ENCODE measurements around the gene NAA40. TPM values are rescaled to one million over a fixed set of nuclear protein-coding genes. Genes with fewer than 3 reads are reported as not detected.

NAA40 gene
- total RNA-seq, 2 experiments from 2014 or later = 11.8 to 14.0 TPM

DNA sequence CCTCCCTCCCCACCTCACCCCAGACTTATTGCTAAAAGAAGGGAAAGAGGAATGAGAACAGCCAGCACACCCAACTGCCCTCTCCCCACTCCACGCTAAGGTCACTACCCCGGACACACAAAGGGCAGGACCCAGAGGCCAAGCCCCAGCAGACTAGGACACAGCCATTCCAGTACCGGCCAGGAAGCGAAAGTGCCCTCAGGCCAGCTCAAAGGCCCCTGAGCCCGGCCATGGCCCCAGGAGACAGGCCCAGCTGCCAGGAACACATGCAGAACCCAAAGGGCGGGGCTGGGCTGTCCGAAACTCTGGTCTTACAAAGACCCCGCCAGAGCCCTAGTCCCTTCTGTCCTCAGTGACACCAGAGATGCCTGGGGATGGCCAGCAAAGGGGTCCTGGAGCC lies 27.4 kb upstream of the NAA40 start:
- peaks cover 36% of the 10 kb centered on the region for H3K36me3 Mint-ChIP-seq (ENCODE audit: low read depth)
- H3K4me3 ChIP-seq (ENCODE audit: low read length) = no peak overlapping the region
- intact Hi-C loops (cut with DNase I, micrococcal nuclease) = no loop called here
- no peaks in the 10 kb centered on the region for H3K27me3 ChIP-seq (ENCODE audit: control insufficient read depth in 1 of 2, insufficient read depth in 2 of 2, low read length in 2 of 2)
- TF ChIP-seq, protein P1, sequence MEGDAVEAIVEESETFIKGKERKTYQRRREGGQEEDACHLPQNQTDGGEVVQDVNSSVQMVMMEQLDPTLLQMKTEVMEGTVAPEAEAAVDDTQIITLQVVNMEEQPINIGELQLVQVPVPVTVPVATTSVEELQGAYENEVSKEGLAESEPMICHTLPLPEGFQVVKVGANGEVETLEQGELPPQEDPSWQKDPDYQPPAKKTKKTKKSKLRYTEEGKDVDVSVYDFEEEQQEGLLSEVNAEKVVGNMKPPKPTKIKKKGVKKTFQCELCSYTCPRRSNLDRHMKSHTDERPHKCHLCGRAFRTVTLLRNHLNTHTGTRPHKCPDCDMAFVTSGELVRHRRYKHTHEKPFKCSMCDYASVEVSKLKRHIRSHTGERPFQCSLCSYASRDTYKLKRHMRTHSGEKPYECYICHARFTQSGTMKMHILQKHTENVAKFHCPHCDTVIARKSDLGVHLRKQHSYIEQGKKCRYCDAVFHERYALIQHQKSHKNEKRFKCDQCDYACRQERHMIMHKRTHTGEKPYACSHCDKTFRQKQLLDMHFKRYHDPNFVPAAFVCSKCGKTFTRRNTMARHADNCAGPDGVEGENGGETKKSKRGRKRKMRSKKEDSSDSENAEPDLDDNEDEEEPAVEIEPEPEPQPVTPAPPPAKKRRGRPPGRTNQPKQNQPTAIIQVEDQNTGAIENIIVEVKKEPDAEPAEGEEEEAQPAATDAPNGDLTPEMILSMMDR (IDR thresholded peaks at IDR 0.05) = no peak
- H3K27me3 Mint-ChIP-seq = no peaks in the 10 kb centered on the region
- DNase-seq (no peak), ATAC-seq (ENCODE audit: poor library complexity) (no peak)
- no peaks in the 10 kb centered on the region for H3K9me3 ChIP-seq (ENCODE audit: control insufficient read depth in 1 of 2, insufficient read depth in 1 of 2, low read length in 2 of 2)
- no peaks in the 10 kb centered on the region for H3K9me3 Mint-ChIP-seq
- peaks cover 4% of the 10 kb centered on the region for H3K4me1 Mint-ChIP-seq (ENCODE audit: low read depth)
- no peak overlapping the region for H3K27ac Mint-ChIP-seq
- POLR2A ChIA-PET = no interaction called here
- no peak overlapping the region for H3K27ac ChIP-seq (ENCODE audit: low read depth in 1 of 2, low read length in 2 of 2)
- H3K4me1 ChIP-seq (ENCODE audit: insufficient read depth, low read length) = peaks cover 19% of the 10 kb centered on the region
- CTCF ChIA-PET = no interaction called here
- H3K36me3 ChIP-seq (ENCODE audit: insufficient read depth, low read length) = peaks cover 35% of the 10 kb centered on the region
- no peak overlapping the region for H3K4me3 Mint-ChIP-seq

DNA sequence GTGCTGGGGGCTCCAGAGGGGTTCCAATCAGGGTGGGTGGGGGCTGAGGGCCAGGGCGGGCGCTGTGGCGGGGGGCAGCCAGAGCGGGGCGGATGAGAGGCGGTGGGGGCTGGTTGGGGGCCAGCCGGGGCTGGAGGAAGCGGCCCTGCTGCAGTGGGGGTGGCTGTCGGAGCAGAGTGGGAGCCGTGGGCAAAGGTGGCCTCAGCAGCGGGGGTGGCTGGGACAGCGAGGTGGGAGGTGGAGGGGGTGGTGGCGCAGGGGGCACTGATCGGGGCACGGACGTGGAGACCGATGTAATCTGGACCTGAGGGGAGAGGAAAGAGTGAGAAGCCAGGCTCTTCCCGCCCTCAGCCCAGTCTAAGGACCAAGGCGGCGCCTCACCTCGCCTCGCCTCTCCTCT lies 26.9 kb upstream of the NAA40 start:
- no peaks in the 10 kb centered on the region for H3K27me3 ChIP-seq (ENCODE audit: control insufficient read depth in 1 of 2, insufficient read depth in 2 of 2, low read length in 2 of 2)
- Mint-ChIP-seq H3K27me3 (no peaks in the 10 kb centered on the region), H3K4me1 (ENCODE audit: low read depth) (peaks cover 5% of the 10 kb centered on the region), H3K4me3 (no peak overlapping the region), H3K36me3 (ENCODE audit: low read depth) (peaks cover 32% of the 10 kb centered on the region), H3K27ac (no peak overlapping the region), H3K9me3 (no peaks in the 10 kb centered on the region)
- H3K36me3 ChIP-seq (ENCODE audit: insufficient read depth, low read length) = peaks cover 33% of the 10 kb centered on the region
- TF ChIP-seq, protein P1 (IDR thresholded peaks at IDR 0.05) = no peak
- no peak overlapping the region for H3K4me3 ChIP-seq (ENCODE audit: low read length)
- no peak overlapping the region for H3K27ac ChIP-seq (ENCODE audit: low read depth in 1 of 2, low read length in 2 of 2)
- intact Hi-C loops (cut with DNase I, micrococcal nuclease) = no loop called here
- CTCF ChIA-PET = no interaction called here
- no peaks in the 10 kb centered on the region for H3K9me3 ChIP-seq (ENCODE audit: control insufficient read depth in 1 of 2, insufficient read depth in 1 of 2, low read length in 2 of 2)
- POLR2A ChIA-PET = no interaction called here
- DNase-seq (no peak), ATAC-seq (ENCODE audit: poor library complexity) (no peak)
- peaks cover 21% of the 10 kb centered on the region for H3K4me1 ChIP-seq (ENCODE audit: insufficient read depth, low read length)

DNA sequence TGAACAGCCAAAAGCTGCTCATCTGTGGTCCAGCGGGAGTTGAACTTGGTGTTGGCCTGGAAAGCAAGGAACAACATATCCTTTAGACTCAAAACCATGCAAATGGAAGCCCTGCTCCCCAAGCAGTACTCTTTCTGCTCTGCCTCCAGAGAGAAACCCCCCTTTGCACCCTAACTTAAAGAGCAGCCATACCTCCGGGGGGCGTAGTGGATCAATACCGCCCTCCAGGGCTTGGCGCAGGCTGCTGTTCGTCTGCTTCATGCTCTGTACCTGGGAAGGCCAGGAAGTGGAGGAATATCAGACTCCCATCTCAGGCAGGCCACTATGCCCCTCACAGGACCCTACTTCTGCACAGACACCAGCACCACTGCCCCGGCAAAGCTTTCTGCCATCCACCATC lies 26.1 kb upstream of the NAA40 start:
- H3K36me3 Mint-ChIP-seq (ENCODE audit: low read depth) = peaks cover 24% of the 10 kb centered on the region
- H3K36me3 ChIP-seq (ENCODE audit: insufficient read depth, low read length) = peaks cover 25% of the 10 kb centered on the region
- H3K4me3 ChIP-seq (ENCODE audit: low read length) = no peak overlapping the region
- peak overlapping the region; percentile 34 for H3K4me3 Mint-ChIP-seq
- peaks cover 7% of the 10 kb centered on the region for H3K4me1 Mint-ChIP-seq (ENCODE audit: low read depth)
- DNase-seq = no peak
- TF ChIP-seq, protein P1 (IDR thresholded peaks at IDR 0.05) = no peak
- H3K9me3 ChIP-seq (ENCODE audit: control insufficient read depth in 1 of 2, insufficient read depth in 1 of 2, low read length in 2 of 2) = no peaks in the 10 kb centered on the region
- H3K9me3 Mint-ChIP-seq = no peaks in the 10 kb centered on the region
- intact Hi-C loops (cut with DNase I, micrococcal nuclease) = no loop called here
- ATAC-seq (ENCODE audit: poor library complexity) = no peak
- POLR2A ChIA-PET = interaction anchor here (1.1 kb wide), 1 partner anchor 24 kb away, joined by 3 read pairs; no protein-coding TSS in a partner anchor
- no peaks in the 10 kb centered on the region for H3K27me3 ChIP-seq (ENCODE audit: control insufficient read depth in 1 of 2, insufficient read depth in 2 of 2, low read length in 2 of 2)
- H3K27ac ChIP-seq (ENCODE audit: low read depth in 1 of 2, low read length in 2 of 2) = no peak overlapping the region
- no peaks in the 10 kb centered on the region for H3K27me3 Mint-ChIP-seq
- CTCF ChIA-PET = no interaction called here
- H3K27ac Mint-ChIP-seq = no peak overlapping the region
- peaks cover 27% of the 10 kb centered on the region for H3K4me1 ChIP-seq (ENCODE audit: insufficient read depth, low read length)
